Fibroblast of skin of right quadriceps (primary cell): ENCODE measurements around the gene FGGY.
A peak's percentile ranks its signal among the peaks of the same experiment; 100 is the strongest.
"Not testable (repeated sequence)": the region's sequence is repeated elsewhere in the genome, so short reads cannot be mapped to it uniquely, and the experiment has no call there.

ENCODE experiments used
- DNase-seq: peaks from one replicate; pipeline ENCODE4 v3.0.0-alpha.2; 2013

FGGY gene

GRCh38 chr1:59521456-59521855 is 224.6 kb downstream of the FGGY start:
- no peak for DNase-seq

- DNase-seq = no peak
Observed at GRCh38 chr1:59522925-59523505, 226.1 kb downstream of the FGGY start.

- DNase-seq = no peak
Observed at GRCh38 chr1:59523745-59524450, 227.0 kb downstream of the FGGY start.

GRCh38 chr1:59526240-59526639 is 229.3 kb downstream of the FGGY start:
- peak; percentile 7 for DNase-seq

- DNase-seq = no peak
Observed at GRCh38 chr1:59528471-59528870, 231.6 kb downstream of the FGGY start.

GRCh38 chr1:59528900-59529299 is 232.0 kb downstream of the FGGY start:
- DNase-seq = no peak

- no peak for DNase-seq
Observed at GRCh38 chr1:59530119-59530518, 233.2 kb downstream of the FGGY start.

GRCh38 chr1:59532102-59532501 is 235.2 kb downstream of the FGGY start:
- no peak for DNase-seq

GRCh38 chr1:59538476-59538875 is 241.6 kb downstream of the FGGY start:
- not testable (repeated sequence) for DNase-seq

- no peak for DNase-seq
Observed at GRCh38 chr1:59539961-59540681, 243.2 kb downstream of the FGGY start.

GRCh38 chr1:59541161-59541560 is 244.3 kb downstream of the FGGY start:
- no peak for DNase-seq

- DNase-seq = no peak
Observed at GRCh38 chr1:59541891-59542290, 245.0 kb downstream of the FGGY start.

- no peak for DNase-seq
Observed at GRCh38 chr1:59543211-59543668, 246.3 kb downstream of the FGGY start.

GRCh38 chr1:59544615-59545293 is 247.9 kb downstream of the FGGY start:
- DNase-seq = no peak

- no peak for DNase-seq
Observed at GRCh38 chr1:59545830-59546229, 248.9 kb downstream of the FGGY start.

- no peak for DNase-seq
Observed at GRCh38 chr1:59549066-59549837, 252.4 kb downstream of the FGGY start.

GRCh38 chr1:59549903-59550302 is 253.0 kb downstream of the FGGY start:
- DNase-seq = peak; percentile 65

- DNase-seq = no peak
Observed at GRCh38 chr1:59552007-59552406, 255.1 kb downstream of the FGGY start.

- DNase-seq = peak; percentile 21
Observed at GRCh38 chr1:59553371-59553770, 256.5 kb downstream of the FGGY start.

- no peak for DNase-seq
Observed at GRCh38 chr1:59554011-59554663, 257.2 kb downstream of the FGGY start.

GRCh38 chr1:59554752-59555151 is 257.9 kb downstream of the FGGY start:
- DNase-seq = no peak

- DNase-seq = no peak
Observed at GRCh38 chr1:59556398-59556797, 259.5 kb downstream of the FGGY start.
